ENCODE data around the gene BAK1.
"Not testable (repeated sequence)": the region's sequence is repeated elsewhere in the genome, so short reads cannot be mapped to it uniquely, and the experiment has no call there.

BAK1 gene

DNA sequence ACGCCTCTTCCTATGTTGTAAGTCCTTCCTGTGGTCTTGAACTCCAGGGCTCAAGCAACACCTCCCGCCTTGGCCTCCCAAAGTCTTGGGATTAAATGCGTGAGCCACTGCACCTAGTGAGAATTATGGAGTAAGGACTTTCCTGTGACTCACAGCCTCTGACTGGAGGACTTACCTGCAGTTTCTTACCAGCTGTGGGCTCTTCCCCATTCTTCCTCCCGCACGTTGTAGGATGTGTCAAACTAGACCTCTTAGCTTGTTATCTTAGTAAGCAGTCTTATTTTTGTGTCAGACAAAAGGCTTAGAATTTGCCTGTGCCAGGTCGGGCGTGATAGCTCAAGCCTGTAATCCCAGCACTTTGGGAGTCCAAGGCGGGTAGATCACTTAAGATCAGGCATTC, 30.9 kb downstream of the BAK1 start:
- no peak for DNase-seq

- DNase-seq = no peak
Observed at GRCh38 chr6:33547499-33547898, 32.6 kb downstream of the BAK1 start.

GRCh38 chr6:33546766-33547165, 33.3 kb downstream of the BAK1 start:
- no peak for DNase-seq

DNA sequence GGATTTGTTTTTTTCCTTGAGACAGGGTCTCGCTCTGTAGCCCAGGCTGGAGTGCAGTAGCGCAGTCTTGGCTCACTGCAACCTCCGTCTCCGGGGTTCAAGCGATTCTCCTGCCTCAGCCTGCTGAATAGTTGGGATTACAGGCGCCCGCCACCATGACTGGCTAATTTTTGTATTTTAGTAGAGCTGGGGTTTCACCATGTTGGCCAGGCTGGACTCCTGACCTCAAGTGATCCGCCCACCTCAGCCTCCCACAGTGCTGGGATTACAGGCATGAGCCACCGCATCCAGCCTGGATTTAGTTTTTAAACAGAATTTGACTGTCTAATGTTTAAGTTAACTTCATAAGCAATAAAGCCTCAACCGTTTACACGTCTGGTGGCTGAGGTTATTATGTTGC, 34.8 kb downstream of the BAK1 start:
- DNase-seq = not testable (repeated sequence)

DNA sequence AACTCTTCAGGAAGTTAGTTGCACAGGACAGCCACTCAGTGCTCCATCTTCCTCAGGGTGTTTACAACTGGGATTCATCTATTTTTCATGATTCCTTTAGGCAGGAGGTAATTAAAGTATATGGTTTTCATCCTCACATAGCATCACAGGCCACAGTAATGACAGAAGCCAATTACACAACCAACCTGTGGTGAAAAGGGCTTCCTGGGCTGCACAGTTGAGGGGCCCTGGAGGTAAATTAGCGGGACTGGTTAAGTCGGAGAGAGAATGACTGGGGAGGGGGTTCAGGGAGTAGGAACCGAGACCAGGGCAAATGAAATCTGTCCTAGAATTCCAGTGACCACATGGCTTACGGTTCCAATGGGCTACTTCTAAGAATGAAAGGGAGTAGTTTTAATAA, 37.0 kb downstream of the BAK1 start:
- DNase-seq = no peak

GRCh38 chr6:33540768-33541167, 39.3 kb downstream of the BAK1 start:
- no peak for DNase-seq

GRCh38 chr6:33534702-33535101, 45.4 kb downstream of the BAK1 start:
- DNase-seq = no peak

DNA sequence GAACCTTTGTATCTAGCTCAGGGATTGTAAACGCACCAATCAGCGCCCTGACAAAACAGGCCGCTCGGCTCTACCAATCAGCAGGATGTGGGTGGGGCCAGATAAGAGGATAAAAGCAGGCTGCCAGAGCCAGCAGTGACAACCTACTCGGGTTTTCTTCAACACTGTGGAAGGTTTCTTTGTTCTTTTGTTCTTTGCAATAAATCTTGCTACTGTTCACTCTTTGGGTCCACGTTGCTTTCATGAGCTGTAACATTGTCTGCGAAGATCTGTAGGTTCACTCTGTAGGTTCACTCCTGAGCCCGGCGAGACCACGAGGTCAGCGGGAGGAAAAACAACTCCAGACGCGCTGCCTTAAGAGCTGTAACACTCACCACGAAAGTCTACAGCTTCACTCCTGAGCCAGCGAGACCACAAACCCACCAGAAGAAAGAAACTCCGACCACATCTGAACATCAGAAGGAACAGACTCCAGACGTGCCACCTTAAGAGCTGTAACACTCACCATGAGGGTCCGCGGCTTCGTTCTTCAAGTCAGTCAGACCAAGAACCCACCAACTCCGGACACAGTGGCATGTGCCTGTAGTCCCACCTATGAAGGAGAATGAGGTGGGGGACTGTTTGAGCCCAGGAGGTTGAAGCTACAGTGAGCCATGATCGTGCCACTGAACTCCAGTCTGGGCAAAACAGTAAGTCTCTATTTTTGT, 46.8 kb downstream of the BAK1 start:
- peak; percentile 26 to 30 for DNase-seq

GRCh38 chr6:33532431-33532830, 47.6 kb downstream of the BAK1 start:
- not testable (repeated sequence) for DNase-seq

- DNase-seq = not testable (repeated sequence)
Observed at GRCh38 chr6:33530617-33531016, 49.5 kb downstream of the BAK1 start.

Data from stimulated activated CD4-positive, alpha-beta T cell treated with anti-CD3 and anti-CD28 coated beads, Interleukin-2, amount 100 ng/mL, for 48 hours (primary cell).